ENCODE measurements around the gene NEDD4.
A peak's percentile ranks its signal among the peaks of the same experiment; 100 is the strongest.
"Not testable (repeated sequence)": the region's sequence is repeated elsewhere in the genome, so short reads cannot be mapped to it uniquely, and the experiment has no call there.

The NEDD4 gene

DNA sequence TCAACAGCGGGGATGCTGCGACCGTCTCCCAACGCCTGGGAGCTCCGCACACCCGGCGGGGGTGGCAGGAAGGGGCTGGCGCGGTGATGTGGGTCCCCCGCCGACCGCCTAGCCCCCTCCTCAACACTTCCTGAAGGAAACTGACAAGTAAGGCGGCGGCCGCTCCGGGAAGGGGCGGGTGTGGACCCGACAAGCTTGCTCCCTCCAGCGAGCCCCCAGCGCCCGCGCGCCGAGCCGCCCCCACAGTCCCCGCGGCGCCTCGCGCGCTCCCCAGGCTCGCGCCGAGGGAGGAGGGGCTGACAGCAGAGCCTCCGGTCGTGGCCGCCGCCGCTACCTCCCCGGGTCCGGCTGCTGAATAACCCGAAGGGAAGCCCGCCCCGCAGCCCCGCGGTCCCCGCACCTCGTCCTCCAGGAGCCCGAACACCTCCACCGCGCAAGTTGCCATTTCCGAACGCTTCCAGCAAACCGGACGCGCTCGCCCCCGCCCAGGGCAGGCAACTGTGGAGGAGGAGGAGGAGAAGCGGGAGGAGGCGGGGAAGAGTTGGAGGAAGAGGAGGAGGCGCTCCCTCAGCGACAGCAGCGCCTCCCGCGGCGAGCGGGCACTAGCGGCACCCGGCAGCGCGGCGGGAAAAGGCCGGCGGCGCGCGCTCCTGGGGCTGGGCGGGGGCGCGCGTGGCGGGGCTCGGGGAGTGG lies at the start of gene NEDD4:
TSS of gene NEDD4 (minus strand) at position 502 of the 693 bp plus-strand sequence. CDS start at position 445, 57 bp downstream.
- in situ Hi-C loops (cut with HindIII; ENCODE audit: low pct_ligation_motif_present, low pct_unique_long_range_greater_than_20kb, low sequenced_read_pairs), result no loop called here

DNA sequence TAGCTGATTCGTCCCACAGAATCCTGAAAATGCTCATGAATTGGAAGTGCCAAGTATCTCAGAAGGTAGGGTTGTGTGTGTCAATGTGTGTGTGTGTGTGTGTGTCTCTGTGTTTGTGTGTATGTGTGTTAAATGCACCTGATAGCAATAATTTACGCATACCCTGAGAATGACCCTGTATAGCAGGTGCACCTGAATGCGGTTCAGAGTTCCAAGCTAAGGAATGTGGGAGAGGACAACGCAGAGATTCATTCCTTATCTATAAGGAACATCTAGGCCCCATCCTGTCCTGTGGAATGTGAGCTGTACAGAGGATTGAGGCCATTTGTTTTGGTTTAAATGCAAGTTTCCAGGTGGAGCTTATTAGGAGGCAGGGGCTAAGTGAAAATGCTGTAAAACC lies 49.1 kb upstream of the NEDD4 start:
- no peak for DNase-seq
- in situ Hi-C loops (cut with HindIII; ENCODE audit: low pct_ligation_motif_present, low pct_unique_long_range_greater_than_20kb, low sequenced_read_pairs), result no loop called here

More for the DNA sequence above, at the start of gene NEDD4:
- peak; percentile 86 for DNase-seq

GRCh38 chr15:56042031-56042430 lies 48.6 kb upstream of the NEDD4 start:
- in situ Hi-C loops (cut with HindIII; ENCODE audit: low pct_ligation_motif_present, low pct_unique_long_range_greater_than_20kb, low sequenced_read_pairs), result no loop called here
- DNase-seq, result no peak

DNA sequence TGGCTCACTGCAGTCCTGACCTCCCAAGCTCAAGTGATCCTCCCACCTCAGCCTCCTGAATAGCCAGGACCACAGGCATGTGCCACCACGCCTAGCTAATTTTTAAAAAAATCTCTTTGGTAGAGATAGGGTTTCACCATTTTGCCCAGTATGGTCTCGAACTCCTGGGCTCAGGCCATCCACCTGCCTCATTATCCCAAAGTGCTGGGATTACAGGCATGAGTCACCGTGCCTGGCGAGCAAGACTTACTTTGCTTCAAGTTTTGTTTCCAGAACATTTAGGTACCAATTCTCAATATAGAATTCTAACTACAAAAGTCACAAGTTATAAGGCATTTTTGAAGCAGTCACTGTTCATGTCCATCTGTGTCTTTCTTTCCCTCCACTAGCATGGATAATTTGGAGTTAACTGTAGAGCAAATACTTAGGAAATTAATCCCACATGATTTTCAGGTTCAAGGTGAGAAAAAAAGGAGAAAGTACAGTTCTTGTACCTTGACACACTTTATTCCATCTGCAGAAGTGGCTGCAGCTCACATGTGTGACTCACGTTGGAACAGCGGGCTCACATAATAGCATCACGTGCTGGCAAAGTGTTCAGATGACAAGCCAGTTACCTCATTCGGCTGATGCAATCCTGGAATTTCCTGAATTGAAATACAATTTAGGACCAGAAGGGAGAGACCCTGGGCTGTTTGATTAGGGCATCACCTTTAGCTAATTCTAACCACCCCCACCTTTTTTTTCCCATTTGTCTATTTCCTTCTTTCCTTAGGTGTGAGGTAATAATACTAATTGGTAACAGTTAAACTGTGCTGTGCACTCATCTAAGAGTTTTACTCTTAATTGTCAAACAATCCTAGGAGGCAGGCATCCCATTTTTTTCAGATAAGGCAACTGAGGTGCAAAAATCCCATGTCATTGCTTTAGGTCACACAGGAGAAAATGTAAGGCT lies 46.9 kb upstream of the NEDD4 start:
- in situ Hi-C loops (cut with HindIII; ENCODE audit: low pct_ligation_motif_present, low pct_unique_long_range_greater_than_20kb, low sequenced_read_pairs), result no loop called here
- peak; percentile 94 for DNase-seq

GRCh38 chr15:56038707-56039106 lies 45.3 kb upstream of the NEDD4 start:
- in situ Hi-C loops (cut with HindIII; ENCODE audit: low pct_ligation_motif_present, low pct_unique_long_range_greater_than_20kb, low sequenced_read_pairs), result no loop called here
- DNase-seq, result no peak

DNA sequence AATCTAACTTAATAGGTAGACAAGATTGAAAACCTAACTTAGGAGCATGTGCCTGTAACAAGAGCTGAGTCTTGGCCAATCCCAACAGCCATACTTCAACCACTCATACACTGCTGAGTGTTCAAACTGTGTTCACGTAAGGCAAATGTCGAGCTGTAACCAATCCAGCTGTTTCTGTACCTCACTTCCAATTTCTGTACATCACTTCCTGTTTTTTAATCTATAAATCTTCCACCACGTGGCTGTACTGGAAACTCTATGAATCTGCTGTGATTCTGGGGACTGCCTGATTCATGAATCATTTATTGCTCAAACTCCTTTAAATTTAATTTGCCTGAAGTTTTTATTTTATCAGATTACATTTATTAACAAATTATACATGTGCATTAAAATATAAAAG lies 44.6 kb upstream of the NEDD4 start:
- DNase-seq, result no peak
- in situ Hi-C loops (cut with HindIII; ENCODE audit: low pct_ligation_motif_present, low pct_unique_long_range_greater_than_20kb, low sequenced_read_pairs), result no loop called here

DNA sequence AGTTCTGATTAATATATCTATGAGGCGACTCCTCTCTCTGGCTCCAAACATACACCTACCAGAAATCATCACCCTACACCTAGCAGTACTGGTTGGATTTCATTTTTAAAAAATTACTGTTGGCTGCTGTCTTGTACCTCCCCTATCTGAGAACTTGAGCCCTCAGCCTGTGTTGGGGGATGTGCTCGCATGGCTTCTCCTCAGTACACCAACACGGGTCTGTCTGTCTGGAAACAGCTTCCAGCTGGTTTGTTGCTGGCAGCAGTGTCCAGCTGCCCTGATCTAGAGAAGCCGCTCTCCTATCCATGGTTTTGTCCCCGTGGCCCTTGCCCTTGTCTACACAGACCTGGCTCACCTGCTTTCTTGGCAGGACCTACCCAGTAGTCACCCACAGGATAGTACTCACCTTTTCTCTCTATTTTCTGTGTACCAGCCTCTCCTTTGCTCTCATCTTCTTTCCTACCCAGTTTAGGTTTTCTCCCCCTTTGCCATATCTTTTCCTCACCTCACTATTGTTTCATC lies 43.2 kb upstream of the NEDD4 start:
- DNase-seq, result no peak
- in situ Hi-C loops (cut with HindIII; ENCODE audit: low pct_ligation_motif_present, low pct_unique_long_range_greater_than_20kb, low sequenced_read_pairs), result no loop called here

DNA sequence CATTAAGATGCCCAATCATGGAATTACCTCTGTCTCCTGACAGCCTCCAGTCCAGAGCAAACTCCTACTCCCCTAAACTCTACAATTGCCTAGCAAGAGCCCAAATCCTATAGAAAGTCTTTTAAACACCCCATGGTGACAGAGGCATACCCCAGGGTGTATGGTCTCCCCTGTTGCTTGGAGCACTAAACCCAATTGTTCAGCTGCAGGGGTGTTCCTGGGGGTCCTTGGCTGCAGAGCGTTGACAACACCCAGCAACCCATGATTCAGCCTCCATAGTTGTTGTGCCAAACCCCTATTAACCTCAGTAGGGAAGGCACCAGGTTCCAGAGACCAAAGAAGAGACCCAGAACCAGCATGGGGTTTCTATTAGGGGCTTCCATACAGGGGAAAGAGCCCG lies 41.8 kb upstream of the NEDD4 start:
- DNase-seq, result no peak
- in situ Hi-C loops (cut with HindIII; ENCODE audit: low pct_ligation_motif_present, low pct_unique_long_range_greater_than_20kb, low sequenced_read_pairs), result no loop called here

GRCh38 chr15:56034514-56034913 lies 41.1 kb upstream of the NEDD4 start:
- DNase-seq, result no peak
- in situ Hi-C loops (cut with HindIII; ENCODE audit: low pct_ligation_motif_present, low pct_unique_long_range_greater_than_20kb, low sequenced_read_pairs), result no loop called here

GRCh38 chr15:56032373-56032772 lies 39.0 kb upstream of the NEDD4 start:
- DNase-seq, result no peak
- in situ Hi-C loops (cut with HindIII; ENCODE audit: low pct_ligation_motif_present, low pct_unique_long_range_greater_than_20kb, low sequenced_read_pairs), result no loop called here

DNA sequence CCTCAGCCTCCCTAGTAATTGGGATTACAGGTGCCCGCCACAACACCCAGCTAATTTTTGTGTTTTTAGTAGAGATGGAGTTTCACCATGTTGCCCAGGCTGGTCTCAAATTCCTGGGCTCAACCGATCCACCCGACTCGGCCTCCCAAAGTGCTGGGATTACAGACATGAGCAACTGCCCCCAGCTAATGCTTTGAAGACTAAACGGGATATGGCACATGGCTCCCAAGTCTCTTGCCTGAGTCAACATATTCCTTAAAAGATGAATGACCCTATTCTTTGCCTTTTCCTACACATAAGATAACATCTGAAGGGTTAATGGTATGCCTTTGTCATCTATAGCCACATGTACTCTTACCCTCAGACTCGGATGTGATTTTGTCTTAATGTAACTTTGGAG lies 38.4 kb upstream of the NEDD4 start:
- in situ Hi-C loops (cut with HindIII; ENCODE audit: low pct_ligation_motif_present, low pct_unique_long_range_greater_than_20kb, low sequenced_read_pairs), result no loop called here

GRCh38 chr15:56031402-56031801 lies 38.0 kb upstream of the NEDD4 start:
- in situ Hi-C loops (cut with HindIII; ENCODE audit: low pct_ligation_motif_present, low pct_unique_long_range_greater_than_20kb, low sequenced_read_pairs), result no loop called here
- DNase-seq, result no peak

More for the DNA sequence above, 38.4 kb upstream of the NEDD4 start:
- DNase-seq, result no peak

DNA sequence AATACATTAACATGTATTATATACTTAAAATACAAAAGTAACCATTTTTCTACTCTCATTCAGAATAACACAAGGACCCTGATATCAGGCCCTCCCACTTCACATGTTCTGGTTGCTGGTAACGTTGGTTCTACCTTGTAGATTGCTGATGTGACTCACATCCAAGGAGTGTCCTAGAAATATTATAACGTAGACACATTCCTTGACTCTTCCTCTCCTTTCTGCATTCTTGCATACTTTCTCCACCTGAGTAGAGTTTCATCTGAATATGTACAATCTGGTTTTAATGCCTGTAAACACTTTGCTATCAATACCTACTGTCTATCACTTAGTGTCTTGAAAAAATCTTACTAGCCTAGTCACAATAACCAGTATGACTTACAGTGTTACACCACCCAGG lies 35.0 kb upstream of the NEDD4 start:
- DNase-seq, result no peak
- in situ Hi-C loops (cut with HindIII; ENCODE audit: low pct_ligation_motif_present, low pct_unique_long_range_greater_than_20kb, low sequenced_read_pairs), result no loop called here

- DNase-seq; in situ Hi-C loops (cut with HindIII; ENCODE audit: low pct_ligation_motif_present, low pct_unique_long_range_greater_than_20kb, low sequenced_read_pairs): not testable (repeated sequence)
Observed at GRCh38 chr15:56023160-56023559, 29.7 kb upstream of the NEDD4 start.

DNA sequence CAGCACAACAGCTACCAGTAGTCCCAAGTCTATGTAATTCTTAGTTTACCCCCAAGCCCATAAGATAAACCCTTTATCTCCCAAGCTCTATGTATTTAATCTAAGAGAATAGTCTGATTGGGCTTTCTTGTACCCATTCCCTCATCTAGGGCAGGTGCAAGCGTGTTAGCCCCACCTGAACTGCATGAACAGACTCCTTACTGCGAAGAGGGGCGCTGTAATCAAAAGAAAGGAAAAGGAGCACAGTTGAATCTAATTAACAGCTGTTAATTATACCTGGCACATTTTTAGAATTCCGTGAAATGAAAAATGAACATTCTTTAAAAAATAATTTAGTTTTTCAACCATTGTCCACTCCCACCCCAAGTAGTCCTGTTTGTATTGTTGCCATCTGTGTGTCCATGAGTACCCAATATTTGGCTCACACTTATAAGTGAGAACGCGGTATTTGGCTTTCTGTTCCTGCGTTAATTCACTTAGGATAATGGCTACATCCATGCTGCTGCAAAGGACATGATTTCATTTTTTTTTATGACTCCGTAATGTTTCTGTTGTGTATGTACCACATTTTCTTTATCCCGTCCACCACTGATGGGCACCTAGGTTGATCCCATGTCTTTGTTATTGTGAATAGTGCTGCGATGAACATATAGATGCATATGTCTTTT lies 26.5 kb upstream of the NEDD4 start:
- in situ Hi-C loops (cut with HindIII; ENCODE audit: low pct_ligation_motif_present, low pct_unique_long_range_greater_than_20kb, low sequenced_read_pairs), result no loop called here
- no peak for DNase-seq

GRCh38 chr15:56019060-56019793 lies 25.8 kb upstream of the NEDD4 start:
- DNase-seq, result no peak
- in situ Hi-C loops (cut with HindIII; ENCODE audit: low pct_ligation_motif_present, low pct_unique_long_range_greater_than_20kb, low sequenced_read_pairs), result no loop called here

- in situ Hi-C loops (cut with HindIII; ENCODE audit: low pct_ligation_motif_present, low pct_unique_long_range_greater_than_20kb, low sequenced_read_pairs), result no loop called here
- peak; percentile 8 for DNase-seq
Observed at GRCh38 chr15:56017920-56018319, 24.5 kb upstream of the NEDD4 start.

DNA sequence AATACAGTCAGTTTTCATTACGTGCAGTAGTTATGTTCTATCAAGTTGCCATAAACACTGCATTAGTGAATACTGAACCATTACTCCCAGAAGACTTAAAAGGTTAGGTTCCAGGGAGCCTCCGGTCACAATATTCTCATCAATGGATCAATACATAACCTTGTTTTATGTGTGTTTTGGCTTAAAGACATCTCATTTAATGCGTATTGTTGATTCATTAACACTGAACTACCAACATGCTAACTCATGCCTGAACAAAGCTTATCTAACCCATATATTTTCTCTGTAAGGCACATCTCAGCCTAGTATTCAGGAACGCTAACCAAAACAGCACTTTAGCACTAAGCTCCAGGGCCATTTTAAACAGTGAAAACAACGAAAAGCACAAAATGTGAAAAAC lies 24.1 kb upstream of the NEDD4 start:
- in situ Hi-C loops (cut with HindIII; ENCODE audit: low pct_ligation_motif_present, low pct_unique_long_range_greater_than_20kb, low sequenced_read_pairs), result no loop called here
- DNase-seq, result no peak
